Keratinocyte (primary cell): ENCODE data around the gene ANKFN1. TPM values are rescaled to one million over a fixed set of nuclear protein-coding genes. Genes with fewer than 3 reads are reported as not detected.

Source experiments
- DNase-seq: peaks from one replicate; pipeline ENCODE4 v3.0.0-alpha.2; 2011; ENCODE audit warnings: low read depth, missing footprints, low spot score
- FAIRE-seq: peaks from 2 replicates; lab custom pipeline; 2011; peaks lifted over from hg19 to GRCh38; lab: Jason Lieb, UNC
- H2AFZ ChIP-seq: 2 replicates; pipeline ENCODE4 v1.6.0; 2012; ENCODE audit warnings: low read length, control low read depth, inconsistent platforms; ENCODE audit not compliant: control insufficient read depth
- H3K27ac ChIP-seq: 2 replicates; pipeline ENCODE4 v1.5.1; 2011; ENCODE audit warnings: low read length; ENCODE audit not compliant: control insufficient read depth, insufficient read depth
- H3K27me3 ChIP-seq: 3 replicates; pipeline ENCODE4 v1.6.0; 2011; ENCODE audit warnings: low read length; ENCODE audit not compliant: control insufficient read depth, insufficient read depth; ENCODE audit errors: extremely low read depth
- H3K36me3 ChIP-seq, 2 experiments: 2 replicates in 1 of 2; 3 replicates in 1 of 2; pipeline ENCODE4 v1.5.1; 2011; ENCODE audit warnings: low read length in 2 of 2, mild to moderate bottlenecking in 1 of 2; ENCODE audit not compliant: control insufficient read depth in 2 of 2, insufficient read depth in 2 of 2; ENCODE audit errors: extremely low read depth in 1 of 2
- H3K4me1 ChIP-seq: 3 replicates; pipeline ENCODE4 v1.5.1; 2011; ENCODE audit warnings: low read length; ENCODE audit not compliant: control insufficient read depth, insufficient read depth; ENCODE audit errors: extremely low read depth
- H3K4me2 ChIP-seq: 3 replicates; pipeline ENCODE4 v1.6.0; 2011; ENCODE audit warnings: low read depth, low read length; ENCODE audit not compliant: control insufficient read depth, insufficient read depth; ENCODE audit errors: extremely low read depth
- H3K4me3 ChIP-seq, 3 experiments: fragments of 200-600 bp in 1 of 3; sonication (generic) in 1 of 3; 2 replicates in 2 of 3; 3 replicates in 1 of 3; pipeline ENCODE4 v1.5.1; 2011 to 2016; ENCODE audit warnings: low read length in 3 of 3, mild to moderate bottlenecking in 3 of 3, control low read depth in 2 of 3, inconsistent platforms in 1 of 3, low read depth in 1 of 3, mixed read lengths in 1 of 3, mixed run types in 1 of 3, moderate library complexity in 1 of 3; ENCODE audit not compliant: control insufficient read depth in 2 of 3, insufficient read depth in 2 of 3; ENCODE audit errors: extremely low read depth in 1 of 3
- H3K79me2 ChIP-seq: 2 replicates; pipeline ENCODE4 v1.6.0; 2012; ENCODE audit warnings: low read length; ENCODE audit not compliant: control insufficient read depth, insufficient read depth
- H3K9ac ChIP-seq: 3 replicates; pipeline ENCODE4 v1.6.0; 2011; ENCODE audit warnings: low read length; ENCODE audit not compliant: control insufficient read depth, insufficient read depth; ENCODE audit errors: extremely low read depth
- H3K9me1 ChIP-seq: 3 replicates; pipeline ENCODE4 v1.6.0; 2011; ENCODE audit warnings: low read length; ENCODE audit not compliant: control insufficient read depth, insufficient read depth; ENCODE audit errors: extremely low read depth
- H3K9me3 ChIP-seq: 2 replicates; pipeline ENCODE4 v1.5.1; 2012; ENCODE audit warnings: low read depth, low read length; ENCODE audit not compliant: control insufficient read depth
- H4K20me1 ChIP-seq: 3 replicates; pipeline ENCODE4 v1.6.0; 2011; ENCODE audit warnings: low read length; ENCODE audit not compliant: control insufficient read depth, insufficient read depth; ENCODE audit errors: extremely low read depth
- EZH2 ChIP-seq: IDR thresholded peaks from one replicate; pipeline ENCODE4 v1.6.1; 2012; ENCODE audit warnings: inconsistent platforms, mild to moderate bottlenecking, low read length, moderate library complexity
- dilution Hi-C: fragments of 300-500 bp; cut with MboI; formaldehyde crosslinking; loops from one replicate; pipeline ENCODE4 v1.7.0; 2020; ENCODE audit warnings: low sequenced_read_pairs; ENCODE audit not compliant: extremely low pct_ligation_motif_present
- polyA plus RNA-seq, 5 experiments: library from polyadenylated mRNA; depleted of rRNA in 3 of 5; stranded (reverse) in 3 of 5; stranded (forward) in 1 of 5; unstranded in 1 of 5; fragments of >200 nt; gene quantifications; 1 replicate in 1 of 5; 2 replicates in 3 of 5; 3 replicates in 1 of 5; pipeline versions ENCODE4 v1.2.1 to v1.2.3, GENCODE V29; 2011 to 2012; ENCODE audit warnings: missing spikeins in 2 of 5, low read depth in 1 of 5, low replicate concordance in 1 of 5
- TF ChIP-seq, protein P1 (sequence below), 3 experiments: IDR thresholded peaks in 1 of 3; conservative IDR thresholded peaks in 1 of 3; optimal IDR thresholded peaks in 1 of 3; 2 replicates in 2 of 3; 3 replicates in 1 of 3; pipeline versions ENCODE3 to v1.5.1; 2011; ENCODE audit warnings: low read length in 3 of 3, mild to moderate bottlenecking in 3 of 3, moderate library complexity in 2 of 3, control low read depth in 1 of 3, inconsistent platforms in 1 of 3; ENCODE audit not compliant: insufficient read depth in 2 of 3; ENCODE audit errors: extremely low read depth in 1 of 3

ANKFN1 gene
- polyA plus RNA-seq, 1 donor (not counting 4 experiments of a cell fraction or from before 2014, with no cell fraction given), result 0.12 TPM

DNA sequence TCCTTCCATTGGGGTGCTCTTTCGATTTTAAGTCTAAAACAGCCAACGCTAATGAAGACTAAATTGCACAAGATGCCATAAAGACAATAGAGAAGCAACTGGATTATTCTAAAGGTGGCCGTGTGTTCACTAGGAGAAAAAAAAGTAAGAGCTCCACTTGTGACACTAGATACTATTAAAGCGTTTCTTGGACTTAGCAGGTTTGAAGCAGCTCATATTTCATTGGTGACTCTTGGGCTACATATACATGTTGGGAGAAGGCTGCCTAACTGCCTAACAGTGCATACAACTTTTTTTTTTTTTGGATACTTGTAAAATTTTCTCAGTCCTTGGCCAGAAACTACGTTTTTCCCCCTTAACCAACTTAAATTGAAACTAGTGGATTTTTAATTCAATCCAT lies 328.4 kb downstream of the ANKFN1 start:
- Histone ChIP-seq H3K27me3 (no peaks in the 10 kb centered on the region), H3K9ac (no peak overlapping the region), H3K27ac (no peak overlapping the region), H3K9me3 (no peaks in the 10 kb centered on the region), H3K4me1 (no peaks in the 10 kb centered on the region), H4K20me1 (no peaks in the 10 kb centered on the region), H3K4me3 (no peak overlapping the region), H3K4me2 (no peak overlapping the region), H3K9me1 (no peaks in the 10 kb centered on the region), H2AFZ (no peak overlapping the region), H3K36me3 (no peaks in the 10 kb centered on the region), H3K79me2 (no peaks in the 10 kb centered on the region)
- no peak for TF ChIP-seq EZH2
- TF ChIP-seq, protein P1, sequence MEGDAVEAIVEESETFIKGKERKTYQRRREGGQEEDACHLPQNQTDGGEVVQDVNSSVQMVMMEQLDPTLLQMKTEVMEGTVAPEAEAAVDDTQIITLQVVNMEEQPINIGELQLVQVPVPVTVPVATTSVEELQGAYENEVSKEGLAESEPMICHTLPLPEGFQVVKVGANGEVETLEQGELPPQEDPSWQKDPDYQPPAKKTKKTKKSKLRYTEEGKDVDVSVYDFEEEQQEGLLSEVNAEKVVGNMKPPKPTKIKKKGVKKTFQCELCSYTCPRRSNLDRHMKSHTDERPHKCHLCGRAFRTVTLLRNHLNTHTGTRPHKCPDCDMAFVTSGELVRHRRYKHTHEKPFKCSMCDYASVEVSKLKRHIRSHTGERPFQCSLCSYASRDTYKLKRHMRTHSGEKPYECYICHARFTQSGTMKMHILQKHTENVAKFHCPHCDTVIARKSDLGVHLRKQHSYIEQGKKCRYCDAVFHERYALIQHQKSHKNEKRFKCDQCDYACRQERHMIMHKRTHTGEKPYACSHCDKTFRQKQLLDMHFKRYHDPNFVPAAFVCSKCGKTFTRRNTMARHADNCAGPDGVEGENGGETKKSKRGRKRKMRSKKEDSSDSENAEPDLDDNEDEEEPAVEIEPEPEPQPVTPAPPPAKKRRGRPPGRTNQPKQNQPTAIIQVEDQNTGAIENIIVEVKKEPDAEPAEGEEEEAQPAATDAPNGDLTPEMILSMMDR (optimal IDR thresholded peaks at IDR 0.05 in 1 of 3, IDR thresholded peaks at IDR 0.05 in 1 of 3, conservative IDR thresholded peaks at IDR 0.05 in 1 of 3; ENCODE audit: extremely low read depth in 1 of 3, insufficient read depth in 2 of 3, low read length in 3 of 3), result no peak
- dilution Hi-C loops, result no loop called here
- DNase-seq (no peak), FAIRE-seq (no peak)

DNA sequence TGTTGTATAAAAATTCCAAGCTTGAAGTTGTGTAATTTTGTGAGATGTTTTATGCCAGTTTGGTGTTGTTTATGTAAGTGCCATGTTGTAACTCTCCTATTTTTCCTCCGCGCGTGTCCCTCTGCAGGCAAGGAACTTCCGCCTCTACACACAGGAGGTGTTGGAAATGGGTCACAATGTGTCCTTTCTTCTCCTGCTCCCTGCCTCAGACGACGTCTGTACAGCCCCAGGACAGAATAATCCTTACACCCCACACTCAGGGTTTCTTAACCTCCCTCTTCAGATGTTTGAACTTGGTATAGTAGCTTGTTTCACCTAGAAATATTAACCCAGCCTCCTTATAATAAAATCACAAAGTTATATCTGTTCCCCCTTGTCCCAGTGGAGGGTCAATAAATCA lies 329.0 kb downstream of the ANKFN1 start:
- H3K79me2 ChIP-seq, result no peaks in the 10 kb centered on the region
- FAIRE-seq, result no peak
- H3K4me3 ChIP-seq, result no peak overlapping the region
- no peak overlapping the region for H2AFZ ChIP-seq
- TF ChIP-seq EZH2, result no peak
- TF ChIP-seq, protein P1 (optimal IDR thresholded peaks at IDR 0.05 in 1 of 3, IDR thresholded peaks at IDR 0.05 in 1 of 3, conservative IDR thresholded peaks at IDR 0.05 in 1 of 3; ENCODE audit: extremely low read depth in 1 of 3, insufficient read depth in 2 of 3, low read length in 3 of 3), result no peak
- H3K27ac ChIP-seq, result no peak overlapping the region
- H3K36me3 ChIP-seq, result no peaks in the 10 kb centered on the region
- dilution Hi-C loops, result no loop called here
- H3K9ac ChIP-seq, result no peak overlapping the region
- no peaks in the 10 kb centered on the region for H3K27me3 ChIP-seq
- H3K9me1 ChIP-seq, result no peaks in the 10 kb centered on the region
- no peaks in the 10 kb centered on the region for H3K4me1 ChIP-seq
- no peak for DNase-seq
- H3K4me2 ChIP-seq, result no peak overlapping the region
- no peaks in the 10 kb centered on the region for H3K9me3 ChIP-seq
- no peaks in the 10 kb centered on the region for H4K20me1 ChIP-seq
